ENCODE measurements around the gene AUTS2. TPM values are rescaled to one million over a fixed set of nuclear protein-coding genes. Genes with fewer than 3 reads are reported as not detected.

Gene AUTS2
- total and polyA plus RNA-seq, 4 donors = 4.9 to 24.4 (median 7.0) TPM

GRCh38 chr7:70448312-70448906, 850.1 kb downstream of the AUTS2 start:
- TF ChIP-seq RAD21 (IDR thresholded peaks at IDR 0.05) (no peak), YY1 (IDR thresholded peaks at IDR 0.05) (no peak), EGR1 (IDR thresholded peaks at IDR 0.05; ENCODE audit: low read depth in 2 of 2) (no peak), NR2F2 (IDR thresholded peaks at IDR 0.05) (no peak), RXRA (IDR thresholded peaks at IDR 0.05) (no peak), FOXA1 (IDR thresholded peaks at IDR 0.05) (no peak)
- TF ChIP-seq, protein P1, sequence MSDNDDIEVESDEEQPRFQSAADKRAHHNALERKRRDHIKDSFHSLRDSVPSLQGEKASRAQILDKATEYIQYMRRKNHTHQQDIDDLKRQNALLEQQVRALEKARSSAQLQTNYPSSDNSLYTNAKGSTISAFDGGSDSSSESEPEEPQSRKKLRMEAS (IDR thresholded peaks at IDR 0.05) = no peak
- TF ChIP-seq, protein P2, sequence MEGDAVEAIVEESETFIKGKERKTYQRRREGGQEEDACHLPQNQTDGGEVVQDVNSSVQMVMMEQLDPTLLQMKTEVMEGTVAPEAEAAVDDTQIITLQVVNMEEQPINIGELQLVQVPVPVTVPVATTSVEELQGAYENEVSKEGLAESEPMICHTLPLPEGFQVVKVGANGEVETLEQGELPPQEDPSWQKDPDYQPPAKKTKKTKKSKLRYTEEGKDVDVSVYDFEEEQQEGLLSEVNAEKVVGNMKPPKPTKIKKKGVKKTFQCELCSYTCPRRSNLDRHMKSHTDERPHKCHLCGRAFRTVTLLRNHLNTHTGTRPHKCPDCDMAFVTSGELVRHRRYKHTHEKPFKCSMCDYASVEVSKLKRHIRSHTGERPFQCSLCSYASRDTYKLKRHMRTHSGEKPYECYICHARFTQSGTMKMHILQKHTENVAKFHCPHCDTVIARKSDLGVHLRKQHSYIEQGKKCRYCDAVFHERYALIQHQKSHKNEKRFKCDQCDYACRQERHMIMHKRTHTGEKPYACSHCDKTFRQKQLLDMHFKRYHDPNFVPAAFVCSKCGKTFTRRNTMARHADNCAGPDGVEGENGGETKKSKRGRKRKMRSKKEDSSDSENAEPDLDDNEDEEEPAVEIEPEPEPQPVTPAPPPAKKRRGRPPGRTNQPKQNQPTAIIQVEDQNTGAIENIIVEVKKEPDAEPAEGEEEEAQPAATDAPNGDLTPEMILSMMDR (IDR thresholded peaks at IDR 0.05; ENCODE audit: low read depth, low read length, missing input control) = no peak
- TF ChIP-seq, protein P3, sequence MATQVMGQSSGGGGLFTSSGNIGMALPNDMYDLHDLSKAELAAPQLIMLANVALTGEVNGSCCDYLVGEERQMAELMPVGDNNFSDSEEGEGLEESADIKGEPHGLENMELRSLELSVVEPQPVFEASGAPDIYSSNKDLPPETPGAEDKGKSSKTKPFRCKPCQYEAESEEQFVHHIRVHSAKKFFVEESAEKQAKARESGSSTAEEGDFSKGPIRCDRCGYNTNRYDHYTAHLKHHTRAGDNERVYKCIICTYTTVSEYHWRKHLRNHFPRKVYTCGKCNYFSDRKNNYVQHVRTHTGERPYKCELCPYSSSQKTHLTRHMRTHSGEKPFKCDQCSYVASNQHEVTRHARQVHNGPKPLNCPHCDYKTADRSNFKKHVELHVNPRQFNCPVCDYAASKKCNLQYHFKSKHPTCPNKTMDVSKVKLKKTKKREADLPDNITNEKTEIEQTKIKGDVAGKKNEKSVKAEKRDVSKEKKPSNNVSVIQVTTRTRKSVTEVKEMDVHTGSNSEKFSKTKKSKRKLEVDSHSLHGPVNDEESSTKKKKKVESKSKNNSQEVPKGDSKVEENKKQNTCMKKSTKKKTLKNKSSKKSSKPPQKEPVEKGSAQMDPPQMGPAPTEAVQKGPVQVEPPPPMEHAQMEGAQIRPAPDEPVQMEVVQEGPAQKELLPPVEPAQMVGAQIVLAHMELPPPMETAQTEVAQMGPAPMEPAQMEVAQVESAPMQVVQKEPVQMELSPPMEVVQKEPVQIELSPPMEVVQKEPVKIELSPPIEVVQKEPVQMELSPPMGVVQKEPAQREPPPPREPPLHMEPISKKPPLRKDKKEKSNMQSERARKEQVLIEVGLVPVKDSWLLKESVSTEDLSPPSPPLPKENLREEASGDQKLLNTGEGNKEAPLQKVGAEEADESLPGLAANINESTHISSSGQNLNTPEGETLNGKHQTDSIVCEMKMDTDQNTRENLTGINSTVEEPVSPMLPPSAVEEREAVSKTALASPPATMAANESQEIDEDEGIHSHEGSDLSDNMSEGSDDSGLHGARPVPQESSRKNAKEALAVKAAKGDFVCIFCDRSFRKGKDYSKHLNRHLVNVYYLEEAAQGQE (IDR thresholded peaks at IDR 0.05) = no peak
- WGBS = 91% methylated on average over 4 of the region's 4 CpGs
- DNase-seq (ENCODE audit: low spot score) = no peak
- H3K27ac ChIP-seq (ENCODE audit: low read depth in 1 of 2, low read length in 2 of 2) = no peak overlapping the region
- no peak overlapping the region for H3K9ac ChIP-seq (ENCODE audit: low read depth in 1 of 2, low read length in 2 of 2)
- no peaks in the 10 kb centered on the region for H3K27me3 ChIP-seq (ENCODE audit: control insufficient read depth in 4 of 4, insufficient read depth in 4 of 4, low read length in 3 of 4)
- H3K4me3 ChIP-seq (ENCODE audit: low read depth in 1 of 3, low read length in 3 of 3) = no peak overlapping the region
- H3K9me3 ChIP-seq (ENCODE audit: control insufficient read depth in 4 of 4, low read length in 3 of 4) = no peaks in the 10 kb centered on the region
- H3K4me1 ChIP-seq (ENCODE audit: control insufficient read depth in 4 of 4, insufficient read depth in 4 of 4, low read length in 3 of 4) = no peaks in the 10 kb centered on the region
- no peaks in the 10 kb centered on the region for H3K36me3 ChIP-seq (ENCODE audit: control insufficient read depth in 4 of 4, insufficient read depth in 3 of 4, low read depth in 1 of 4, low read length in 3 of 4)

GRCh38 chr7:70450731-70451130, 852.5 kb downstream of the AUTS2 start:
- TF ChIP-seq SP1 (IDR thresholded peaks at IDR 0.05) = no peak
- TF ChIP-seq FOXA1 (IDR thresholded peaks at IDR 0.05) = no peak
- no peak for TF ChIP-seq RXRA (IDR thresholded peaks at IDR 0.05)
- no peak for TF ChIP-seq YY1 (IDR thresholded peaks at IDR 0.05)
- no peaks in the 10 kb centered on the region for H3K9me3 ChIP-seq (ENCODE audit: control insufficient read depth in 4 of 4, low read length in 3 of 4)
- no peak overlapping the region for H3K27ac ChIP-seq (ENCODE audit: low read depth in 1 of 2, low read length in 2 of 2)
- H3K27me3 ChIP-seq (ENCODE audit: control insufficient read depth in 4 of 4, insufficient read depth in 4 of 4, low read length in 3 of 4) = no peaks in the 10 kb centered on the region
- H3K36me3 ChIP-seq (ENCODE audit: control insufficient read depth in 4 of 4, insufficient read depth in 3 of 4, low read depth in 1 of 4, low read length in 3 of 4) = no peaks in the 10 kb centered on the region
- 87% methylated on average over 2 of the region's 2 CpGs for WGBS
- no peak overlapping the region for H3K9ac ChIP-seq (ENCODE audit: low read depth in 1 of 2, low read length in 2 of 2)
- no peaks in the 10 kb centered on the region for H3K4me1 ChIP-seq (ENCODE audit: control insufficient read depth in 4 of 4, insufficient read depth in 4 of 4, low read length in 3 of 4)
- no peak for DNase-seq (ENCODE audit: low spot score)
- no peak overlapping the region for H3K4me3 ChIP-seq (ENCODE audit: low read depth in 1 of 3, low read length in 3 of 3)

- no peaks in the 10 kb centered on the region for H3K4me1 ChIP-seq (ENCODE audit: control insufficient read depth in 4 of 4, insufficient read depth in 4 of 4, low read length in 3 of 4)
- no peaks in the 10 kb centered on the region for H3K36me3 ChIP-seq (ENCODE audit: control insufficient read depth in 4 of 4, insufficient read depth in 3 of 4, low read depth in 1 of 4, low read length in 3 of 4)
- no peak overlapping the region for H3K4me3 ChIP-seq (ENCODE audit: low read depth in 1 of 3, low read length in 3 of 3)
- H3K27me3 ChIP-seq (ENCODE audit: control insufficient read depth in 4 of 4, insufficient read depth in 4 of 4, low read length in 3 of 4) = no peaks in the 10 kb centered on the region
- 92% methylated on average over 2 of the region's 2 CpGs for WGBS
- H3K9me3 ChIP-seq (ENCODE audit: control insufficient read depth in 4 of 4, low read length in 3 of 4) = no peaks in the 10 kb centered on the region
- no peak overlapping the region for H3K27ac ChIP-seq (ENCODE audit: low read depth in 1 of 2, low read length in 2 of 2)
- H3K9ac ChIP-seq (ENCODE audit: low read depth in 1 of 2, low read length in 2 of 2) = no peak overlapping the region
- TF ChIP-seq ZBTB33 (IDR thresholded peaks at IDR 0.05) (no peak), NR2F2 (IDR thresholded peaks at IDR 0.05) (no peak), SP1 (IDR thresholded peaks at IDR 0.05) (no peak), RXRA (IDR thresholded peaks at IDR 0.05) (no peak)
- TF ChIP-seq, protein P2 (IDR thresholded peaks at IDR 0.05; ENCODE audit: low read depth, low read length, missing input control) = no peak
- no peak for DNase-seq (ENCODE audit: low spot score)
These were observed 857.6 kb downstream of the AUTS2 start for GRCh38 chr7:70455925-70456324.
